Globus pallidus (tissue), 1 donor: Measurements from ENCODE around the gene FRG2C.
"Not testable (repeated sequence)": the region's sequence is repeated elsewhere in the genome, so short reads cannot be mapped to it uniquely, and the experiment has no call there.

Experiments used
- DNase-seq: peaks from one replicate; pipeline ENCODE4 v3.0.0-alpha.2; 2015; ENCODE audit warnings: low spot score

Gene FRG2C

DNA sequence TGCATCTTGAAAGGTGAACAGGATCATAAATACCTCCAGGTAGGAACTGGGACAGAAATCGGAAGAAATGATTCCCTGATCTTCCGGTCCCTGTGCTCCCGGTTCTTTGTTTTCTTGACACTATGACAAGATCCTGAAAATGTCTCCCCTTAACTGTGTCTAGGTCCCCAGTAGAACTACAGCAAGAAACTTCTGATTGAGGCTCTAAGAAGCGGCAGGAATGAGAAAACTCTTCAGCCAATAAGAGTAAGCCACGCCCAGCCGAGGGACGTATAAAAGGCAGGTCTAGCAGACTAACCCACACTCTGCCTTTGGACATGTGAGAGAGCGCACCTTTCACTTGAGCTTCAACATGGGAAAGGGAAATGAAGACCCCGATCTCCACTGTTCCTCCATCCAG lies at the start of gene FRG2C:
TSS of gene FRG2C (plus strand) at position 301 of the 400 bp plus-strand sequence. CDS start at position 353, 52 bp downstream.
- not testable (repeated sequence) for DNase-seq

DNA sequence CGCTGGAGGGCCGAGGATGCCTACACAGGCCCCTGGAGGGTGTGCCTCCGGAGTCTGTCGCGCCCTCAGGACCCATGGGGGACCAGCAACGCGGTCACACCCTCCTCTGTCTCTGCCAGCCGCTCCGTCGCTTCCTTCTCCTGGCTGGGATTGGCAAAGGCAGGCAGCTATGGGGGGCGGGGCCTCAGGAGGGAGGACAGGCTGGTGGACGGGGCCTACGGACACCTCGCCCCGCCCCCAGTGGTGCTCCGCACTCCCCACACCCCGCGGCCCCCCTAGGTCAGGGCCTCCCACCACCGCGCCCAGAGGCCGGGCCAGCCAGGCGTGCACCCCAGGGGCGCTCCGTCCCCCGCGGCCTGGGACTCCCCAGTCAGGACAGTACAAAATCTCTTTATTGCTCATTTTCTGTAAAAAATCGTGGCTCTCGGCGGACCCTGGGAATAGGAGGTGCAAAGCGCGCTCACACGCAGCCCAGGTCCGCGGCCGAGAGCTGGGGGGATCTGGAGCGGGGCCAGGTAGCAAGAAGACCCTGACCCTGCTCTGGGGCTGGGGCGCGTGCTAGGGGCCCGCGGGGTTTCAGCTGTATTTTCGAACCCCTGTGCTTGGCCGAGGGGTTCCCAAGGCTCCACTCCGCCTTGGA lies 45.3 kb upstream of the FRG2C start:
- peak; percentile 27 for DNase-seq

DNA sequence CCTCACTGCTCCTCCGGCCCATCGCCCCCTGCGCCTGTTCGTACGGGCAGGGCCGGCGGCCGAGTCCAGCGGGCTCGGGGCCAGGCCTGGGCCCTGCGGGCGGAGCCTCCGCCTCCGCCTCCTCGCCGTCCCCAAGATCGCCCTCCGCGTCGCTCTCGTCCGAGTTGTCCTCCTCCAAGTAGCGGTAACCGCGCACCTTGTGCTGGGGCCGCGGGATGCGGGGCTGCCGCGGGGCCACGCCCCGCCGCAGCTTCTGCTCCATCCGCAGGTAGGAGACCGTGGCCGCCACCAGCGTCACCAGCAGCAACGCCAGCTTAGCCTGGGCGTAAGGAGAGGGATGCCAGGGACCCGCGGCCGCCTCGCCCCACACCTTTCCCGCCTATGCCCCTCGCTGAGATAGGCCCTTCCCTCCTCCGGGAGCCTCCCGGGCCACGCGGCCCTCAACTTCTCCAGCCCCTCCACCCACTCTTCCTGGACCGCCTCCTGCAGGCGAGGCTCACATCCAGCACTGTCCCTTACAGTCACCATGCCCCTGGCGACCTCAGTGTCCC lies 44.6 kb upstream of the FRG2C start:
- DNase-seq = not testable (repeated sequence)

DNA sequence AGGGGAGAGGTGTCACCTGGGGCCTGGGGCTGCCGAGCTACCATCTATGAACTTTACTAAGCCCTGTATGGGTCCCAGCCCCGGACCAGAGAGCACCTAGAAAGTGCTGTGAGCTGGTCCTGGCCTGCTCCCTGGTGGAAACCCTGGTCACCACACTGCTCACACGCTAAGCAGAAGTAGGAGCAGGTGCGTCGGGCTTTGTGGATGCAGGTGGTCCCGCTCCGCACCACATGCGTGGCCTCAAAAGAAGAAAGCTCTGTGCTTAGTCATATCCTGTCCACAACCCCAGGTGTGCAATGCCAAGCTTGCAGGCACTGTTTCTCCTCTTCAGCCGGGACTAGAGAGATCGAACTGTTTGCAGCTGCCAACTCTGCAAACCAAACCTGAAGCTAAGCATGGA lies 42.4 kb upstream of the FRG2C start:
- not testable (repeated sequence) for DNase-seq

DNA sequence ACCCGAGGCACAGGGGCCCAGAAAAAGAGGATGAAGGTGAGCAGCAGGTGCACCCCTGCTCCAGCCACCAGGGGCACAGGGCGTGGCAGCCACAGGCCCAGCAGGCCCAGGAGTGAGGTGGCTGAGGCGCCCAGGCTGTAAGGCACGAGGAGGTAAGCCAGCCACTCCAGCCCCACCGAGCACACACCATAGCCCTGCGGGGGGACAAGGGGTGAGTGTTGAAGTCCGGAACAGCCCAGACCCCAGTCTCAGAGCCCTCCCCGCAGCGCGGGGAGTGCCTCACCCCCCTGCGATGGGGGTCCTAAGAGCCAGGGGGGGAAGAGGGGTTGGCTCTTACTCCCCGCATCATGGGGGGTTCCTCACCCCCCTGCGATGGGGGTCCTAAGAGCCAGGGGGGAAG lies 40.5 kb upstream of the FRG2C start:
- not testable (repeated sequence) for DNase-seq

DNA sequence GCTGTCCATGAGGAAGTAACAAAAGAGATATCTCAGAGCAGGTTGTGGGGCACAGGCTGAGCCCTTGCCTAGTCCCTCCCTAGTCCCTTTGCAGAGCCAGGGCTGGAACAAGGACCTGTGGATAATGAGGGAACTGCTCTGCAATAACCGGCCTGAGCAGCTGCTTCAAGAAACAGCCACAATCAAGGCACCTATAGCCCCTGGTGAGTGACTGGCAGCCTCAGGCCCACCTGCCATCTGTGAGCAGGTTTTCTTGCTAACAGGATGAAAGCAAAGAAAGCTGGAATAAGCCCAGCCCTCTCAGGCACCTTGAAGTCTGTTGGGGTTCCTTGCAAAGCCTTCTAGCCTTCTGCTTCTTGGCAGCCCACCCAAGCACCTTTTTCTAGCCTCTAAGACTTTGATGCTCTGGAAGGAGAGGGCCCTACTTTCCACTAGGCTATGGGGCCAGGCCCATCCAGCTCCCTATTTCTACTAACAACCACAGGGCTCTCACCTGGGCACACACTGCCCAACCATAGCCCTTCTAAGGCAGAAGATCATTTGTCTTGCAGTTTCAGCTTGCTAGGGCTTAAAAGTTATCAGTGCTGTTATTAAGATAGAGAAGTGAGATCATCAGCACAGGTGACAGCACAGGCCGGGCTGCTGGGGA lies 33.1 kb upstream of the FRG2C start:
- DNase-seq = not testable (repeated sequence)

DNA sequence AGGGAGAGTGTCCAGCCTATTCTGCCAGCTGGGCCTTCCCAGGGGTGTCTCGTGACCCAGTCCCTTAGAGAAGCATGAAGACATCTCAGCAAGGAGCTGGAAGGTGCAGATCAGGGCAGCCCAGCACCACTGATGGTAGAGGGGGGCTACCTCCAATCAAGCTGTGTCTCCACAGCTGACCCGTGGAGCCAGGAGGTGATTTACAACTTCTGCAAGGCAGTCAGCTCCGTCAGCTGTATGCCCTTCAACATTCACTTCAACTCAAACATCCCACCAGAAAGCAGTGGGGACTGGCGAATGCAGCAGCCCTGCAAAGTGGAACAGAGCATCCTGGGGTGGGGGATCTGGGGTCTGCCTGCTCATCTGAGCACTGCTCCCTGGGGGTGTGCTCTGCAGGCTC lies 32.6 kb upstream of the FRG2C start:
- DNase-seq = no peak

DNA sequence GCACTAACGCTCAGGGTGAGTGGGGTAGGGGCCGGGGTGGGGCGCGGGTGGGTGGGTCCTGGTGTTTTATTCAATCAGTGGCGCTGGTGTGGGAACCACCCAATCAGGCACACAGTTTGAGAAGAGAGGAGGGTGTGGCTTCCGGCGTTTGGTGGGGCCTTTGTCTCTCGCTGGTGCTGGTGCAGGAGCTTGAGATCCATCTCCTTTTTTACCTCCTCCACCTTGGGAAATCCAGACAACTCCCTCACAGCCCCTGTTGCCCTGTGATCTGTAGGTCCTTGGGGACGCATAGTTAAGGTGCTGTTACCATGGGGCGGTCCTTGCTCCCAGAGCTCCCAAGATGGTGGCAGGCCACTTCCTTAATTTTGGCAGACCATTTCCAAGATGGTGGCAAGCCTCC lies 25.2 kb upstream of the FRG2C start:
- DNase-seq = not testable (repeated sequence)

DNA sequence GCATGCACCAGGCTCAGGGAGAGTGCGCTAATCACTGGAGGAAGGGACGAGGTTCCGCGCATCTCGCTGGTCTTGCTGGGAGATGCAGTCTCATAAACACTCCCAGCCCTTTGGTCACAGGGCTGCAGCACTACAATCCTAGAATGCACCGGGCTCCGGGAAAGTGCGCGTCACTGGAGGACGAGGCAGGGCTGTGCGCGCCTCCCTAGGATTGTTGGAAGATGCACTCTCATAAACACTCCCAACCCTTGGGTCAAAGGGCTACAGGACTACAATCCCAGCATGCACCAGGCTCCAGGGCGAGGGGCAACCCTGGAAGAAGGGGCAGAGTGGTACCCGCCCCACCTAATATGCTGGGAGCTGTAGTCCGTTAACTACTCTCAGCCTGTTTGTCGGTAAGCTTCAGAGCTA lies 23.0 kb upstream of the FRG2C start:
- peak; percentile 95 for DNase-seq

DNA sequence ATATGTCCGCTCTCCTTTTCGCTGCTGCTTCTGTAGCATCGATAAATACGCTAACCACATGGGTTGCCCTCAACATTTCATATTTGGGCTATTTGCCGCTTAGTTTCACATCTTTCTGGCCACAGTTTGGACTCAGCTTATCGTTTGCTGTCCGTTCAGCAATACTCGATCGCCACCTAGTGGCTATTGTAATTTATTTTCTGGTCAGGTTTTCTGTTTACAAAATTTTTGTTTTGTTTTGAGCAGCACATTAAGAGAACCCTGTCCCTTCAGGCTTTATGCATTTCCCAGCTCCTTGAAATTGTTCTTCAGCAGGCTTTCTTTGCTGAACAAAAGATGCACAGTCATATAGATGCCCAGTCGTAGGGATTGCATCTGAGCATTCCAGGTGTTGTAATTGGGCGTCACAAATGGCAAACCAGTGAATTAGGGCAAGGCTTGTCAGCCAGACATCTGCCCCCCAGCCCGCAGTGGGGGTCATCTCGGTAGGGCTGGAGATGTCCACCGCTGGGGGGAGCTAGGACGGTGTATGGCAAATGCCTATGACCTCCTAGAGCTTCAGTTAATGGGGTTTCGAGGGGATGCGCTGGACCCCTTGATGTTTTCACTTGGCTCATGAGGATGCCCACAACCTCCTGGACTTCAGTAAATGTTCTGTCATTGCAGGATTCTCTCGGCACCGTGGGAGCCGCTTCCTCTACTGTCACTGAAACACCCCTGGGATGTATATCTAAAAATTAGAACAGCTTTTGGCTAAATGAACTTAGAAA lies 20.9 kb upstream of the FRG2C start:
- peak; percentile 66 for DNase-seq

DNA sequence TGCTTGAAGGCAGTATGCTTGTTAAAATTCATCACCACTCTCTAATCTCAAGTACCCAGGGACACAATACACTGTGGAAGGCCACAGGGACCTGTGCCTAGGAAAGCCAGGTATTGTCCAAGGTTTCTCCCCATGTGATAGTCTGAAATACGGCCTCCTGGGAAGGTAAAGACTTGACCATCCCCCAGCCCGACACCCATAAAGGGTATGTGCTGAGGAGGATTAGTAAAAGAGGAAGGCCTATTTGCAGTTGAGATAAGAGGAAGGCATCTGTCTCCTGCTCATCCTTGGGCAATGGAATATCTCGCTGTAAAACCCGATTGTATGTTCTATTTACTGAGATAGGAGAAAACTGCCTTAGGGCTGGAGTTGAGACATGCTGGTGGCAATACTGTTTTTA lies 18.6 kb upstream of the FRG2C start:
- not testable (repeated sequence) for DNase-seq

DNA sequence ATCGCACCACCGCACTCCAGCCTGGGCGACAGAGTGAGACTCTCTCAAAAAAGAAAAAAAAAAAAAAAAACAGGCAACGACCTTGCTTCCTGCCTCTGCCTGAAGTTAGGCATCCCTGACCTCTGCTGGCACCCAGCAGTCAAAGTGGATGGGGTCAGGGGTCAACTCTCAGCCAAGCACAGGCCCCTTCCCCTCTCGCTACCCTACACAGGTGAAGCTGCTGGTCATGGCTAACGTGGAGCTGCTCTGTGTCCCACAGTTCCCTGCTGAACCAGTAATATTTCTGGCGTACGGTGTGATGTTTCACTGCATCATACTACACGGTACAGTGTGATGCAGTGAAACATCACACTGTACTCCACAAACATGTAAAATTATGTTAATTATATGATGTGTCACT lies 13.9 kb upstream of the FRG2C start:
- DNase-seq = no peak

DNA sequence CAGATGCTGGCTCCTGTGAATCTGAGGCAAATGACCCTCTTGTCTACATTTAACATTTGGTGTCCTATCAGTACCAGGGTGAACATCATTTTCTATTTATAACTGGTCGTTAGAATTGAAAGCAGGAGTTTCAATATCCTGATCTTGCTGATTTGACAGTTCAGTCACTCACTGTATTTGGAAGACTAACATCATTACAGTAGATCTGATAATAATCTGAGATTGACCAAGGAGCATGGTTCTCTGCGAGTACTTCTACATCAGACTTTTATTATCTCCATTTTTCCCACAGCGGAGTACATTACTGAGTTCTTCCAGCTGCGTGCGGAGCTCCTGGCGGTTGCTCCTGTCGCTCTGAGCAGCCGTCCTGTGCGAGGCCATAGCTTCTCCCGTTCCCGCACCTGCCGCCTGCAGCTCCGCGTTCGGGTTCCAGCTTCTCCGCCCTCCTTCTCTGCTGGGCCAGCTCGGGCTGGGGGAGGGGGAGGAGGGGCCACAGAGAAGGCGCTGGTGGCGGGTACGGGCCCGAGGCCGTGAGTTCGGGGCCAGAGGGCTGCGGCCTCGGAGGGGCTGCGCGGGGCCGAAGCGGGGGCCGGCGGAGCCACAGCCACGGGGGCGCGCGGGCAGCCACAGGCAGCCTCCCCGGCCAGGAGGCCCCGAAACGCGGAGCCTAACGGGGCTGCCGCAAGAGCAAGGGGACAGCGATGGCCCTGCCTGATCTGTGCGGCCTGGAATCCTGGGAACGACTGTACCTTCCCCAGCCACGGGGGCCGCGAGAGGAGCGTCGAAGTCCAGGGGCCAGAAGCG lies 8.8 kb upstream of the FRG2C start:
- not testable (repeated sequence) for DNase-seq

DNA sequence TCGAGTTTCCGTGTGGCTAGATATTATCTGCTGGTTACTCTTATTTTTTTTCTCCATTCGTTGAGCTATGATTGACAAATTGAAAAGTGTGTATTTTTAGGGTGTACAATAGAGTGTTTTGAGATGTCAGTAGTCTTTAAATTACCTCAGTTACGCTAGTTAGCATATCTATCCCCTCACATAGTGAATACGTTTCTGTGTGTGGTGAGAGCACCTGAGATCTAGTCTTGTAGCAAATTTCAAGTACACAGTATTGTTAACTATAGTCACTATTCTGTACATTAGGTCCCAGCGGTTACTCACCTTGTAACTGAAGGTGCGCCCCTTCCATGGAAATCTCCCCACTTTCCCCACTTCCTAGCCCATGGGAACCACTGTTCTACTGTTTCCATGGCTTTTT lies 8.2 kb upstream of the FRG2C start:
- DNase-seq = not testable (repeated sequence)

DNA sequence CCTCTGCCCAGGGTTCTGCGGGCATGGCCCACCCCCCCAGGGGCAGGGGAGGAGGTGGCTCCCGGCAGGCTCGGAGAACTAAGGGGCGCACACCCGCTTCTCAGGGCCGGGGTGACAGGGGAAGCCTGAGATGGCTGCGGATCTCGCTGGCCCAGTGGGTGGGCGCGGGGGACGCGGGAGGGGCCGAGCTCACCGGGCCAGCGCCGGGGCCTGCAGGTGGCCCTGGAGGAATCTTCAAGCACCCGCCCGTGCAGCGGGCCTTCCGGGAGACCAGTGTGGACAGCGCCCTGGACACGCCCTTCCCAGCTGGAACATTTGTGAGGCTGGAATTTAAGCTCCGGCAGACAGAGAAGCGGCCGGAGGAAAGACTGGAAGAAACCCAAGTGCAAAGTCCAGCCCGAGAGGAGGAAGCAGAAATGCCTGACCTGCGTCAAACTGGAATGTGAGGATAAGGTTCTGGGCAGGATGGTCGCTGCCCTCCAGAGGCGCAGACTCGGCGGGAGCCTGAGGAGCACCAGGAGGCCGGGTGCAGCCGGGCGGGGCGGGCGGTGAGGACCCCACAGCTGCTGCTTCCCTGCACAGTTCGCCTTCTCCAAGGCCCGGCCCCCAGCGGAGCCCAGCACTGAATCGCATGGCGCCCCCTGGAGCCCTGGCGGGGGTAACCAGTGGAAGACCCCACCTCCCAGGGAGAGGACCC lies 5.6 kb upstream of the FRG2C start:
- not testable (repeated sequence) for DNase-seq

DNA sequence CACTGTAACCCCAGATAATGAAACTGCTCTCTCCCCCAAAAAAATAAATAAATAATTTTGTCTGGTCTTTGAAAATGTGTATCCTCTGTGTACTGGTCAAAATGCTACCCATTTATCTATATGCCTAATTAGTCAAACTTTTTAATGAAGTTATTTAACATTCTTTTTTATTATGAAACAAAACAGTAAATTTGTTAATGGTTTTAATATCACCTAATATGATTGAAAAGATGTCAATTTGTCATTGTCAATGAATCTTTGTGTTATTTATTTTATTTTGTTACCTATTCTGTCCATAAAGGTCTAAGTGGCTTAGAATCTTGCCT lies 5.1 kb upstream of the FRG2C start:
- DNase-seq = not testable (repeated sequence)

DNA sequence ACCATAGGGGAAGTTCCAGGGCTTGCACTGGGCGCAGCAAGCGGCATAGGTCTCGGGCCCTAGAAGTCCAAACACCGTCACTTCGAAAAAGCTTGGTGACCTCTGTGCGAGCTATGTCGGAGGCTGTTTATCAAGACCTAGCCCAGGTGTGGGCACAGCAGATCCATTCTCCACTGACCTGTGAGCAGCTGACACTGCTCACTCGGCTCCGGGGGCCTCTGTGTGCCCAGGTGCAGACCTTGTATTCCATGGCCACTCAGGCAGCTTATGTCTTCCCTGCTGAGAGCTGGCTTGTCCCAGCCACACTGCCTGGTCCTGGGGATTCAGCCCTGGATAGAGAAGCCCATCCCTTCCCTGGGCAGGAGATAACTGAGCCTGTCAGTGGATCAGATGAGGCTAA lies 1.5 kb downstream of the FRG2C start:
- DNase-seq = not testable (repeated sequence)

DNA sequence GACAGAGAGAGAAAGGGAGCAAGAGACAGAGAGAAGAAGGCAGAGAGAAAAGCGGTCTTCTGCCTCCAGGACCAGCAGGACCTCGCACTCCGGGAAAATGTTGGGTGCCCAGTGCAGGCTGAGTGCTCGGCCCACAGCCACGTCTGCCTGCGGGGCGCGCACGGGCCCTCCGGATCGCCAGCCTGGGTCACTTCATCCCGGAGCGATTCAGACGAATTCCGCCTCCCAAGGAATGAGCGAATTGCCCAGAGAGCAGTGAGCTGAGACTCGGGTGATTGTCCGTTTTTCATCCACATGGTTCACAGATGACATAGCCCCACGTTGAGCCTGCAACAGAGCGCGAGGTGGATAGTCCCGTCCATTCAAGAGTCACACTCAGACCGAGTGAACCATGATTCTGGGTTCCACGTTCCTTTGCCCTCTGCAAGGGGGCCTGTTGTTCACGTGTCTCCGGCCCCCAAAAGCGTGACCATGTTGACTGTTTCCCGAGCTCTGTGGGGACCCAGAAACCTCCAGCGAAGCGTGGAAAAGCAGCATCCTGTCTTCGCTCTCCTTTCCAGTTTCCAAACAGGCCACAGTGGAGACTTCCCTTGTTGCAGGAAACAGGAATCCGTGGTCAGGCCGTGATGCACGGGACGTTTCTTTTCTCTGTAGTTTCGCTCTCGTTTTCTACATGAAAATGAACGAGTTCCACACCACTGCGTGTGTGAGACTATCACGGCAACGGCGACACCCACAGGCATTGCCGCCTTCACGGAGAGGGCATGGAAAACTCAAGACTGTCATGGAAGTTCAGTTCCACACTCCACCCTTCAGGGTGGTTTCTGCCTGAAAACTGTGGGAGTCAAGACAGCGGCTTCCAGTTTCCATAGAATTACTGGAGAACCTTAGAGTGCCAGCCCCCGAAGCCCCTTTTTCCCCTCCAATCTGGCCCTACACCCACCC lies 3.9 kb downstream of the FRG2C start:
- not testable (repeated sequence) for DNase-seq

DNA sequence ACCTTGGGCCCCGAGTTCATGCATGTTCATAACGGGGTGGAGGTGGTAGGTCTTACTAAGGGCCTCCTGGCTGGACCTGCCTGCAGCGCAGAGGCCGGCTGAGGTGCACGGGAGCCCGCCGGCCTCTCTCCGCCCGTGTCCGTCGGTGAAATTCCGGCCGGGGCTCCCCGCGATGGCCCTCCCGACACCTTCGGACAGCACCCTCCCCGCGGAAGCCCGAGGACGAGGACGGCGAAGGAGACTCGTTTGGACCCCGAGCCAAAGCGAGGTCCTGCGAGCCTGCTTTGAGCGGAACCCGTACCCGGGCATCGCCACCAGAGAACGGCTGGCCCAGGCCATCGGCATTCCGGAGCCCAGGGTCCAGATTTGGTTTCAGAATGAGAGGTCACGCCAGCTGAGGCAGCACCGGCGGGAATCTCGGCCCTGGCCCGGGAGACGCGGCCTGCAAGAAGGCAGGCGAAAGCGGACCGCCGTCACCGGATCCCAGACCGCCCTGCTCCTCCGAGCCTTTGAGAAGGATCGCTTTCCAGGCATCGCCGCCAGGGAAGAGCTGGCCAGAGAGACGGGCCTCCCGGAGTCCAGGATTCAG lies 4.7 kb downstream of the FRG2C start:
- not testable (repeated sequence) for DNase-seq
